Activated naive CD4-positive, alpha-beta T cell treated with anti-CD3 and anti-CD28 coated beads for 36 hours (primary cell): ENCODE data around the gene LCE1A. TPM values are rescaled to one million over a fixed set of nuclear protein-coding genes. Genes with fewer than 3 reads are reported as not detected.

Experiments used
- CTCF ChIA-PET: fragments of 350-600 bp; sonication (Branson Sonifier 250); formaldehyde crosslinking; loops from one replicate; lab custom pipeline; 2021; ENCODE audit warnings: antibody characterized with exemption; lab: Charles Lee
- DNase-seq: peaks from one replicate; pipeline ENCODE4 v3.0.0-alpha.2; 2020
- H3K27ac Mint-ChIP-seq: one replicate; pipeline ENCODE4 v1.8.0; 2021; ENCODE audit warnings: mild to moderate bottlenecking, mixed read lengths
- H3K27me3 Mint-ChIP-seq: one replicate; pipeline ENCODE4 v1.8.0; 2021; ENCODE audit warnings: low read depth, mixed read lengths
- H3K36me3 Mint-ChIP-seq: one replicate; pipeline ENCODE4 v1.8.0; 2021; ENCODE audit warnings: low read depth, mixed read lengths
- H3K4me1 Mint-ChIP-seq: one replicate; pipeline ENCODE4 v1.8.0; 2021; ENCODE audit warnings: low read depth, mixed read lengths
- H3K4me3 Mint-ChIP-seq: one replicate; pipeline ENCODE4 v1.8.0; 2021; ENCODE audit warnings: mild to moderate bottlenecking, moderate library complexity, mixed read lengths
- H3K9me3 Mint-ChIP-seq: one replicate; pipeline ENCODE4 v1.8.0; 2021; ENCODE audit warnings: mixed read lengths
- intact Hi-C: fragments of 100-400 bp; cut with micrococcal nuclease; formaldehyde crosslinking; loops from one replicate; pipeline ENCODE4 v1.15.1; 2023
- total RNA-seq, 2 experiments: library from RNA; stranded (reverse); gene quantifications; one replicate each; pipeline ENCODE4 v1.2.3, GENCODE V29; 2021

The LCE1A gene
- total RNA-seq, 2 experiments from 2014 or later: not detected

GRCh38 chr1:152873495-152873894 is 46.2 kb downstream of the LCE1A start:
- no peaks in the 10 kb centered on the region for H3K9me3 Mint-ChIP-seq
- H3K4me1 Mint-ChIP-seq: no peaks in the 10 kb centered on the region
- CTCF ChIA-PET: no interaction called here
- intact Hi-C loops: no loop called here
- H3K27ac Mint-ChIP-seq: no peak overlapping the region
- H3K36me3 Mint-ChIP-seq: no peaks in the 10 kb centered on the region
- peaks cover 8% of the 10 kb centered on the region for H3K27me3 Mint-ChIP-seq
- no peak overlapping the region for H3K4me3 Mint-ChIP-seq
- no peak for DNase-seq

GRCh38 chr1:152876827-152877226 is 49.6 kb downstream of the LCE1A start:
- Mint-ChIP-seq H3K27ac (no peak overlapping the region), H3K27me3 (peaks cover 14% of the 10 kb centered on the region), H3K4me1 (no peaks in the 10 kb centered on the region), H3K9me3 (no peaks in the 10 kb centered on the region), H3K4me3 (no peak overlapping the region), H3K36me3 (no peaks in the 10 kb centered on the region)
- CTCF ChIA-PET: no interaction called here
- no peak for DNase-seq
- intact Hi-C loops: no loop called here

Other genes with a start within 250 kb of the LCE1A start
- not detected for gene LCE3D, start 247.0 kb upstream of the LCE1A start, total RNA-seq
- gene LCE3C, start 227.2 kb upstream of the LCE1A start, total RNA-seq: not detected
- gene LCE3B, start 213.7 kb upstream of the LCE1A start, total RNA-seq: not detected
- not detected for gene LCE3A, start 204.4 kb upstream of the LCE1A start, total RNA-seq
- gene LCE2D, start 164.1 kb upstream of the LCE1A start, total RNA-seq: not detected
- not detected for gene LCE2C, start 152.2 kb upstream of the LCE1A start, total RNA-seq
- not detected for gene LCE2B, start 141.3 kb upstream of the LCE1A start, total RNA-seq
- gene LCE2A, start 129.1 kb upstream of the LCE1A start, total RNA-seq: not detected
- not detected for gene LCE4A, start 119.3 kb upstream of the LCE1A start, total RNA-seq
- gene KPRP, start 69.4 kb upstream of the LCE1A start, total RNA-seq: not detected
- gene LCE1F, start 52.3 kb upstream of the LCE1A start, total RNA-seq: not detected
- not detected for gene LCE1E, start 41.2 kb upstream of the LCE1A start, total RNA-seq
- not detected for gene LCE1D, start 30.8 kb upstream of the LCE1A start, total RNA-seq
- gene LCE1C, start 20.8 kb upstream of the LCE1A start, total RNA-seq: not detected
- not detected for gene LCE1B, start 15.5 kb upstream of the LCE1A start, total RNA-seq
- not detected for gene LCE6A, start 15.4 kb downstream of the LCE1A start, total RNA-seq
- gene LCE7A, start 32.5 kb downstream of the LCE1A start, total RNA-seq: not detected
- not detected for gene SMCP, start 50.8 kb downstream of the LCE1A start, total RNA-seq
- not detected for gene IVL, start 81.1 kb downstream of the LCE1A start, total RNA-seq
- gene SPRR5, start 119.7 kb downstream of the LCE1A start, total RNA-seq: not detected
- gene SPRR4, start 143.2 kb downstream of the LCE1A start, total RNA-seq: not detected
- gene SPRR1A, start 156.6 kb downstream of the LCE1A start, total RNA-seq: not detected
- gene SPRR3, start 174.3 kb downstream of the LCE1A start, total RNA-seq: not detected
- gene SPRR1B, start 203.7 kb downstream of the LCE1A start, total RNA-seq: not detected
- not detected for gene SPRR2D, start 213.6 kb downstream of the LCE1A start, total RNA-seq
- not detected for gene SPRR2A, start 230.0 kb downstream of the LCE1A start, total RNA-seq
- not detected for gene SPRR2B, start 244.1 kb downstream of the LCE1A start, total RNA-seq